ENCODE results near the gene OXCT1.

- TF ChIP-seq ESRRA (CRISPR knock-in tag; IDR thresholded peaks at IDR 0.05; ENCODE audit: borderline replicate concordance) (no peak), EMX1 (CRISPR knock-in tag; IDR thresholded peaks at IDR 0.05) (no peak), GRHL2 (CRISPR knock-in tag; IDR thresholded peaks at IDR 0.05; ENCODE audit: insufficient replicate concordance, severe bottlenecking) (no peak), ZNF396 (CRISPR knock-in tag; IDR thresholded peaks at IDR 0.05; ENCODE audit: borderline replicate concordance) (no peak), GABPB1 (CRISPR knock-in tag; IDR thresholded peaks at IDR 0.05) (no peak), CTCF (IDR thresholded peaks at IDR 0.05) (no peak), ZNF263 (CRISPR knock-in tag; IDR thresholded peaks at IDR 0.05; ENCODE audit: low read depth) (no peak), USF2 (CRISPR knock-in tag; IDR thresholded peaks at IDR 0.05) (no peak), FOXP4 (CRISPR knock-in tag; IDR thresholded peaks at IDR 0.05) (no peak), E2F5 (CRISPR knock-in tag; IDR thresholded peaks at IDR 0.05) (no peak), KAT7 (CRISPR knock-in tag; IDR thresholded peaks at IDR 0.05; ENCODE audit: borderline replicate concordance) (no peak)
Observed at GRCh38 chr5:41822036-41822435, 48.2 kb downstream of the OXCT1 start.

All from WTC11 (cell line).